ENCODE data around the gene PTTG2. TPM values are rescaled to one million over a fixed set of nuclear protein-coding genes. Genes with fewer than 3 reads are reported as not detected.

Gene PTTG2
- polyA plus RNA-seq, 1 donor (not counting 4 experiments of a cell fraction or from before 2014, with no cell fraction given): not detected

- H3K9me1 ChIP-seq (ENCODE audit: control insufficient read depth, extremely low read depth, insufficient read depth, low read length): no peaks in the 10 kb centered on the region
- no peaks in the 10 kb centered on the region for H3K36me3 ChIP-seq (ENCODE audit: control insufficient read depth in 2 of 2, extremely low read depth in 1 of 2, insufficient read depth in 2 of 2, low read length in 2 of 2)
- dilution Hi-C loops (cut with MboI; ENCODE audit: extremely low pct_ligation_motif_present, low sequenced_read_pairs): no loop called here
- H3K4me3 ChIP-seq (ENCODE audit: control insufficient read depth in 2 of 3, extremely low read depth in 1 of 3, insufficient read depth in 2 of 3, low read depth in 1 of 3, low read length in 3 of 3): no peak overlapping the region
- H3K9me3 ChIP-seq (ENCODE audit: control insufficient read depth, low read depth, low read length): no peaks in the 10 kb centered on the region
- H3K27ac ChIP-seq (ENCODE audit: control insufficient read depth, insufficient read depth, low read length): no peak overlapping the region
- no peak overlapping the region for H3K9ac ChIP-seq (ENCODE audit: control insufficient read depth, extremely low read depth, insufficient read depth, low read length)
- FAIRE-seq (no peak), DNase-seq (ENCODE audit: low read depth, low spot score) (no peak)
- no peak overlapping the region for H3K4me2 ChIP-seq (ENCODE audit: control insufficient read depth, extremely low read depth, insufficient read depth, low read depth, low read length)
- H2AFZ ChIP-seq (ENCODE audit: control insufficient read depth, low read length): no peak overlapping the region
- TF ChIP-seq CTCF (optimal IDR thresholded peaks at IDR 0.05 in 1 of 3, IDR thresholded peaks at IDR 0.05 in 1 of 3, conservative IDR thresholded peaks at IDR 0.05 in 1 of 3; ENCODE audit: extremely low read depth in 1 of 3, insufficient read depth in 2 of 3, low read length in 3 of 3): no peak
- no peak for TF ChIP-seq EZH2 (IDR thresholded peaks at IDR 0.05; ENCODE audit: low read length)
- H3K4me1 ChIP-seq (ENCODE audit: control insufficient read depth, extremely low read depth, insufficient read depth, low read length): no peaks in the 10 kb centered on the region
- no peaks in the 10 kb centered on the region for H4K20me1 ChIP-seq (ENCODE audit: control insufficient read depth, extremely low read depth, insufficient read depth, low read length)
- no peaks in the 10 kb centered on the region for H3K27me3 ChIP-seq (ENCODE audit: control insufficient read depth, extremely low read depth, insufficient read depth, low read length)
- no peaks in the 10 kb centered on the region for H3K79me2 ChIP-seq (ENCODE audit: control insufficient read depth, insufficient read depth, low read length)
Measured at GRCh38 chr4:37927434-37927833, 32.8 kb upstream of the PTTG2 start.

GRCh38 chr4:37928426-37929416, 31.5 kb upstream of the PTTG2 start:
- no peak overlapping the region for H3K27ac ChIP-seq (ENCODE audit: control insufficient read depth, insufficient read depth, low read length)
- no peaks in the 10 kb centered on the region for H3K27me3 ChIP-seq (ENCODE audit: control insufficient read depth, extremely low read depth, insufficient read depth, low read length)
- H3K9ac ChIP-seq (ENCODE audit: control insufficient read depth, extremely low read depth, insufficient read depth, low read length): no peak overlapping the region
- DNase-seq (ENCODE audit: low read depth, low spot score): no peak
- H3K36me3 ChIP-seq (ENCODE audit: control insufficient read depth in 2 of 2, extremely low read depth in 1 of 2, insufficient read depth in 2 of 2, low read length in 2 of 2): no peaks in the 10 kb centered on the region
- no peaks in the 10 kb centered on the region for H4K20me1 ChIP-seq (ENCODE audit: control insufficient read depth, extremely low read depth, insufficient read depth, low read length)
- H3K79me2 ChIP-seq (ENCODE audit: control insufficient read depth, insufficient read depth, low read length): no peaks in the 10 kb centered on the region
- no peaks in the 10 kb centered on the region for H3K9me1 ChIP-seq (ENCODE audit: control insufficient read depth, extremely low read depth, insufficient read depth, low read length)
- no peak overlapping the region for H2AFZ ChIP-seq (ENCODE audit: control insufficient read depth, low read length)
- no peaks in the 10 kb centered on the region for H3K4me1 ChIP-seq (ENCODE audit: control insufficient read depth, extremely low read depth, insufficient read depth, low read length)
- H3K9me3 ChIP-seq (ENCODE audit: control insufficient read depth, low read depth, low read length): no peaks in the 10 kb centered on the region
- no peak overlapping the region for H3K4me3 ChIP-seq (ENCODE audit: control insufficient read depth in 2 of 3, extremely low read depth in 1 of 3, insufficient read depth in 2 of 3, low read depth in 1 of 3, low read length in 3 of 3)
- FAIRE-seq: no peak
- TF ChIP-seq EZH2 (IDR thresholded peaks at IDR 0.05; ENCODE audit: low read length): no peak
- no peak for TF ChIP-seq CTCF (optimal IDR thresholded peaks at IDR 0.05 in 1 of 3, IDR thresholded peaks at IDR 0.05 in 1 of 3, conservative IDR thresholded peaks at IDR 0.05 in 1 of 3; ENCODE audit: extremely low read depth in 1 of 3, insufficient read depth in 2 of 3, low read length in 3 of 3)
- H3K4me2 ChIP-seq (ENCODE audit: control insufficient read depth, extremely low read depth, insufficient read depth, low read depth, low read length): no peak overlapping the region
- dilution Hi-C loops (cut with MboI; ENCODE audit: extremely low pct_ligation_motif_present, low sequenced_read_pairs): no loop called here
